ENCODE measurements around the gene CAMK1D.
A peak's percentile ranks its signal among the peaks of the same experiment; 100 is the strongest.
"Not testable (repeated sequence)": the region's sequence is repeated elsewhere in the genome, so short reads cannot be mapped to it uniquely, and the experiment has no call there.

The CAMK1D gene

GRCh38 chr10:12431151-12432101, 82.1 kb downstream of the CAMK1D start:
- no peak for DNase-seq

DNA sequence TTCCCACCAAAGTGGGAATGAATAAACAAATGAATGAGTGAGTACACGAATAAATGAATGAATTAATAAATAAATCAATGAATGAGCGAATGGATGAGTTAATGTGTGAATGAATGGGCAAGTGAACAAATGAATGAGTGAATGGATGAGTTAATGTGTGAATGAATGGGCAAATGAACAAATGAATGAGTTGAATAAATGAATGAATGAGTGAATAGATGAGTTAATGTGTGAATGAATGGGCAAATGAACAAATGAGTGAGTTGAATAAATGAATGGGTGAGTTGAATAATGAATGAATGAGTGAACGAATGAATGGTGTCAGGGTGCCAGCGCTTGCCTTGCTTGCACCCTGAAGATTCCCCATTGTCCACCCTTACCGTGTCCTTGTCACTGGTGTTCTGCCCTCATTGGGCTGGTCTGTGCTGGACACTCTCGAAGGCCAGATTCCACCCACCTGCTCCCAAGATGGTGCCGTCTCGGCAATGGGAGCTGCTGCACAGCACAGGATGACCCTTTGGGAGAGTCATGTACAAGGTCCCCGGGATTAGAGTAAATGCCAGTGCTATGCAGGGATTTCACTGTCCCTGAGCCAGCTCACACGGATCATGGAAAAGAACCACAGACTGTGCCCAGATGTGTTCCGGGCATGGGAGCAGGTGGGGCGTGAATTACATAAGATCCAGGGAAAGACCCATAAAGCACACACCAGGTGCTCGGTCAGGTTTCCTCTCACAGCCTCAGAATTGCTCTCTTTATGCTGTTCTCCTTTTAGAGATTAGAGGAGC, 83.2 kb downstream of the CAMK1D start:
- peak; percentile 43 for DNase-seq

- DNase-seq: peak; percentile 31
These were observed 84.9 kb downstream of the CAMK1D start for GRCh38 chr10:12434277-12434676.

DNA sequence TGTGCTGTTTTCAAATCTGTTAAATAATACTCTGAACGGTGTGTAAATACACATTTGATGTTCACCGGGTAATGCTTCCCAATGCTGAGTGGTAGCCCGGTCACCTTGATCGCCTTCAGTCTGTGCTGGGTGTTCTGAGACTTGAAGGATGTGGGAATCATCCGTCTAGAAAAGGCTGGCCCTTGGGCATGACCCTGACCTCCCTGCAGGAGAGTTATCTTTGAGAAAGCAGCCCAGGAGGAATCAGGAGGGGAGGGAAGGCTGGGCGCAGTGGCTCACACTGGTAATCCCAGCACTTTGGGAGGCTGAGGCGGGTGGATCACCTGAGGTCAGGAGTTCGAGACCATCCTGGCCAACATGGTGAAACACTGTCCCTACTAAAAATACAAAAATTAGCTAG, 85.3 kb downstream of the CAMK1D start:
- not testable (repeated sequence) for DNase-seq

- no peak for DNase-seq
These were observed 86.0 kb downstream of the CAMK1D start for GRCh38 chr10:12435348-12435747.

GRCh38 chr10:12438919-12439692, 89.8 kb downstream of the CAMK1D start:
- DNase-seq: no peak

GRCh38 chr10:12439767-12440166, 90.4 kb downstream of the CAMK1D start:
- not testable (repeated sequence) for DNase-seq

DNA sequence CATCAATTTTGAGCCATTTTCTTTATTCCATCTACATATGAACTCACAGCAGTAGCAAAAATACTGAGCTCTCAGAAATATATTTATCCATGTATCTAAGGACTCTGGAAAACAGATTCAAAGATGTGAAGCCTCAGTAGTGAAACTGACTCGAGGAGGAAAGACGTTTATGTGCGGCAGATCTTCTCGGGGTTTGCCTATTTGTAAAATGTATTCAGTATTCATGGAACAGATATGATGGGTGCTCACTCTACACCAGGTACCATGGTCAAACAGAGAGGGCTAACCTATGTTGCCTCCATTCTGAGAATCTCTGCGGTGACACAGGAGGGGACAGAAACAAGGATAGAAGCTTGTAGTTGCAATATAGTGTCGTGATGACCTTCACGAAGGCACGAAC, 93.7 kb downstream of the CAMK1D start:
- no peak for DNase-seq

- no peak for DNase-seq
These were observed 95.8 kb downstream of the CAMK1D start for GRCh38 chr10:12444981-12445700.

DNA sequence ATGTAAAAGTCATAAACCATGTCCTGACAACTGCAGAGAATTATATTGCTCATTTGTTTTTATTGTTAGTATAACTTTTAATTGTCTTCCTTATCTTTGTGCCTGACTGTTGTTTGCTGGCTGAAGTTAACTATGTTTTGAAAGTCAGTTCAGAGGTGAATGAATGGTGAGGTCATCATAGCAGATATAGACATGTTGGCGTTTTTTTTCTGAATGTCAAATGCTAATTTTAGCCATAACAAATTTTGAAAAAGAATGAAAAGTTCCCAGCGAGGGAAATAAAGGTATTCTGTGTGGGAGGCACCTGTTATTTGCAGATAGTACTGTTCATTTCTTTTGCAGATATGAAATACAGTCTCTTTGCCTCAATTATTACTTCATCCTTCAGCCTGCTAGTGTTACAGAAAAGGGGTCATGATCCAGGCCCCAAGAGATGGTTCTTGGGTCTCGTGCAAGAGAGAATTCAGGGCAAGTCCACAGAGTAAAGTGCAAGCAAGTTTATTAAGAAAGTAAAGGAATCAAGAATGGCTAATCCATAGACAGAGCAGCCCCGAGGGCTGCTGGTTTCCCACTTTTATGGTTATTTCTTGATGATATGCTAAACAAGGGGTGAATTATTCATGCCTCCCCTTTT, 96.5 kb downstream of the CAMK1D start:
- DNase-seq: no peak

DNA sequence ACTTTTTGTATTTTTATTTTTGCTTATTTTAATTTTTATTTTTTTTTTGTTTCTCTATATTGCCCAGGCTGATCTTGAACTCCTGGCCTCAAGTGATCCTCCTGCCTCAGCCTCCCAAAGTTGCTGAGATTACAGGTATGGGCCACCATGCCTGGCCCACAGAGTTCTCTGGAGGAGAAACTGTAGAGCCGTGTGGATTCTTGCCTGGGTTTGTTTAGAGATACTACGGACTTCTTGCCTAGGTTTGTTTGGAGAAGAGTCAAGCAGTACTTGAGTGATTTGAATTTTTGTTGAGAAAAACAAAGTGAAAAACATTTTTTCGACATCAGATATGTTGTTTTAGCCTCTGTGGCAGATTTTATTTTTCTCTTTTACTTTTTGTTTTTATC, 99.0 kb downstream of the CAMK1D start:
- DNase-seq: no peak

DNA sequence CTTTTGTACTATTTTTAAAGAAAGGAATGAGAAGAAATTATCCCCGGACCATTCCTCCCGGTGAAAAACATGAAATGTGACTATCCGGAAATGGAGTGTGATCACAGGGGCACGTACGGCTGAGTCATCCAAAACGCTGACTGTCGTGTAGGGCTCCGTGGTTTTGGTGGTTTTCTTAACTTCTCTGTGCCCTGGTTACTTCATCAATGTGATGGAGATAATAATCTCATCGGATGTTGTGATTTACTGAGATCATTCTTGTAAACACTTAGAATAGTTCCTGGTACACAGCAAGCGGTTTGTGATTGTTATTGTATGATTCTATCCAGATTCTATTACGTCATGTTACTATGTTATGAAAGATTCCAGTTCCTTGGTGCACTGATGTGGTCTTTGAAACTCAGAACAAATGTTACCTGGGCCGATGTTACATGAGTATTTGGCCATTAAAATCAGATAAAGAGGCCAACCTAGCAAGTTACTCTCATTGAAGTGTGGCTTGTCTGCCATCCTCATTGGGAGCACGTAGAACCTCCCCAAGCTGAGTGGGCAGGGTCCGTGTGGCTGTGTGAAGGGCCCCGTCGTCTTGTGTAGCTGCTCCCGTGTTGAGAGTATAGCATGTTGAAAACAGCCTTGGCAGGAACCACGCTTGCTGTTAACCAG, 99.5 kb downstream of the CAMK1D start:
- no peak for DNase-seq

DNA sequence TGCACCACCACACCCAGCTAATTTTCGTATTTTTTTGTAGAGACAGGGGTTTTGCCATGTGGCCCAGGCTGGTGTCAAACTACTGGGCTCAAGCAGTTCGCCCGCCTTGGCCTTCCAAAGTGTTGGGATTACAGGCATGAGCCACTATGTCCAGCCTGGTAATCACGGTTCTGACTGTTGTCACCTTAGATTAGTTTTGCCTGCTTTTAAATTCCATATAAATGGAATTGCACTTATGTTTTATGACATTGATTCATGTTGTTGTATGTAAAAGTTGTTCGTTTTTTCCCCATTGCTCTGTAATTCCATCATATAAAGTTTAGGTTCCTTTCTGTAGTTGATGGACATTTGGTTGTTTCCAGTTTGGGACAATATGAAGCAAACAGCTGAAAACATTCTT, 106.0 kb downstream of the CAMK1D start:
- DNase-seq: no peak

DNA sequence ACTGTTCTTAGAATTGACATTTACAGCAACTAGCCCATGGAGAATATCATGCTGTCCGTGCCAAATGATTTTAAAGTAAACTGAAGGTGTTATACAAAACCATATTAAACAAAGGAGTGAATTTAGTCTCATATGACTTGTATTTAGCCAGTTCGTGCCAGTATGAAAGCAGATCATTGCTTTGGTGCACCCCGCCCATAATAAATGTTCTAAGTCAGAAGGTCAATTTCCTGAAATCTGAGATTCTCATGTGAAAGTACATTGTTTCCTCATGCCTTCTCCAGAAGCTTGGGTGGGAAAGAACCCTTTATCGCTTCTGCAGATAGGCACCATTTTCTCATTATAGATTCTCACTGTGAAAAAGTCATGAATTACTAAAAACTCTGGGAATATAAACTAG, 106.4 kb downstream of the CAMK1D start:
- DNase-seq: no peak

DNA sequence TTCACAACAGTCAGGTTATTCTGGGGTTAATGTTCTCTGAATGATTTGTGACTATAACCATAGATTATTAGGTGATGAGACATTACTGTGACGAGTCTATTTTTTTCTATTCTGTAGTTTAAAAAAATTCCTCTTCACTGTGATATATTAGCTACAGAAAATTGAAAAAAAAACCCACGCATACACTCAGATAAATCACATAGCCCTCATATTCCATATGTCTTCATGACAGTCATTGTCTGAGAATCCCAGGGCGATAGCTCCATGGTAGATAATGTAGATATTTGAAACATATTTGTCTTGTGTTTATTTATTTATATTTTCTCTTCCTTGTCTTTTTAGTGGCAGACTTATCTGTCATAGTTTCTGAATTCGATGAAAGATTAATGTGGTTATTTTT, 110.0 kb downstream of the CAMK1D start:
- DNase-seq: no peak

DNA sequence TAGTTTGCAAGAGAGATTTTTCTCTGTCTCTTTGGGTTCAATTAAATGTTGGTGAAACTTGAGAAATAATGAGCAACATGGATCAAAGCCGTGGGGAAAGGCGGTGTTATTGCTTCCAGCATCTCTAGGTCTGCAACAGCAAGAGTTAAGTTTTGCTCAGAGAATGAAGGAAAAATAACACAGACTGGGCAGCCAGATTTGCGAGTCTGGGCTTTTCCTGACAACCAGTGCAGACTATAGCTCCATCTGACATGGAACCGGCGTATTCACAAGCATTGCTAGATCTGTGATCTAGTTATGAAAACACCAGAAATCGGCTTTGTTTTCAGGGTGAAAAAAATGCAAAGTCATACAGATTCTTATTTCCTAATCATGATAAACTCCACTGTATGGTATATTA, 110.4 kb downstream of the CAMK1D start:
- no peak for DNase-seq

DNA sequence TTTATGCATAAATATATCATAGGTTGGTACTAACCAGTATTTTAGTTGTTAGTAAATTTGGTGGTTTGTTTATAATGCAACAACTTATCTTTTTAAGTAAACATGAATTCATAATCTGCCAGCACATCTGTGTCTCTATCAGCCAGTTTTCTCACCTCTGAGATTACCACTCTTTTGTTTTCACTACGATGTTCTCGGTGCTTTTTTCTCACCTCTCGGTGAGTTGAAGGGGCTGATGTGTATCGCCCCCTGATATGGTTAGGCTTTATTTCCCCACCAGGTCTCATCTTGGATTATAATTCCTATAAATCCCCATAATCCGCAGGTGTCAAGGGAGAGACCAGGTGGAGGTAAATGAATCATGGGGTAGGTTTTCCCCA, 114.1 kb downstream of the CAMK1D start:
- no peak for DNase-seq

DNA sequence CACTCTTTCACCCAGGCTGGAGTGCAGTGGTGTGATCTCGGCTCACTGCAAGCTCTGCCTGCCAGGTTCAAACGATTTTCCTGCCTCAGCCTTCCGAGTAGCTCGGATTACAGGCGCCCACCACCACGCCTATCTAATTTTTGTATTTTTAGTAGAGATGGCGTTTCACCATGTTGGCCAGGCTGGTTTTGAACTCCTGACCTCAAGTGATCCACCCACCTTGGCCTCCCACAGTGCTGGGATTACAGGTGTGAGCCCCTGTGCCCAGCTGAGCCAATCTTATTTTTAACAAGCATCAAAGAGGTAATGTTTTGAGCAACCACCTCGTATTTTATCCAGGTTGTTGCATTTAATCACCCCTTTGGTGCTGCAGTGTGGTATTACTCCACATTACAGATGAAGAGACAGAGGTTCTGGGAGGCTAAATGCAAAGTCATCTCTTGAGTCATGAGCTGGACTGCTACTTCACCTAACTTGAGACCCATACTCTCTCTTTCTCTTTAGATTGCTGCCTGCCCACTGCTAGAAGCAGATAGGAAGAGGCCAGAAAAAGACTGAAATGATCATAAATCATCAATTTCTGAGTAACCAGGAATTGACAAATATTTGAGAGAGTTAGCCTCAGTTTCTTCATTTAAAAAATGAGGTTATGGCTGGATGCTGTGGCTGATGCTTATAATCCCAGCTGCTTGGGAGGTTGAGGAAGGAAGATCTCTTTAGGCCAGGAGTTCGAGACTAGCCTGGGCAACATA, 116.2 kb downstream of the CAMK1D start:
- DNase-seq: no peak

- no peak for DNase-seq
These were observed 117.5 kb downstream of the CAMK1D start for GRCh38 chr10:12466704-12467305.

- no peak for DNase-seq
These were observed 120.0 kb downstream of the CAMK1D start for GRCh38 chr10:12469345-12469744.
